HG03095 (cell line): ENCODE results near the gene NDRG4.

Experiments
- ATAC-seq: cut with Tn5 transposase; IDR thresholded peaks from one replicate; pipeline ENCODE4 v1.9.1; 2021; ENCODE audit warnings: moderate library complexity; ENCODE audit not compliant: unreplicated experiment

Gene NDRG4

GRCh38 chr16:58493756-58494431, 6.0 kb upstream of the NDRG4 start:
- no peak for ATAC-seq

- peak; percentile 49 for ATAC-seq
These were observed 4.9 kb upstream of the NDRG4 start for GRCh38 chr16:58494981-58495520.

GRCh38 chr16:58495521-58496331, 4.2 kb upstream of the NDRG4 start:
- no peak for ATAC-seq

- ATAC-seq = no peak
These were observed 2.5 kb upstream of the NDRG4 start for GRCh38 chr16:58497468-58497867.

GRCh38 chr16:58497935-58498334, 2.0 kb upstream of the NDRG4 start:
- no peak for ATAC-seq

- no peak for ATAC-seq
These were observed 1.4 kb upstream of the NDRG4 start for GRCh38 chr16:58498341-58499091.

- no peak for ATAC-seq
These were observed 841 bp upstream of the NDRG4 start for GRCh38 chr16:58499092-58499511.

- ATAC-seq = no peak
These were observed 693 bp downstream of the NDRG4 start for GRCh38 chr16:58500430-58501241.

GRCh38 chr16:58501242-58502131, 1.5 kb downstream of the NDRG4 start:
- ATAC-seq = no peak

- no peak for ATAC-seq
These were observed 2.4 kb downstream of the NDRG4 start for GRCh38 chr16:58502217-58502921.

- no peak for ATAC-seq
These were observed 3.4 kb downstream of the NDRG4 start for GRCh38 chr16:58503166-58503862.

- no peak for ATAC-seq
These were observed 4.1 kb downstream of the NDRG4 start for GRCh38 chr16:58503863-58504688.

GRCh38 chr16:58506241-58507194, 6.6 kb downstream of the NDRG4 start:
- no peak for ATAC-seq

- no peak for ATAC-seq
These were observed 7.4 kb downstream of the NDRG4 start for GRCh38 chr16:58507195-58507962.

GRCh38 chr16:58507963-58508670, 8.2 kb downstream of the NDRG4 start:
- ATAC-seq = no peak
